TTC549 (cell line): ENCODE data around the gene TRAPPC14.

Experiments used
- FAIRE-seq: peaks from 2 replicates; lab custom pipeline; 2012; peaks lifted over from hg19 to GRCh38; lab: Jason Lieb, UNC

Gene TRAPPC14

DNA sequence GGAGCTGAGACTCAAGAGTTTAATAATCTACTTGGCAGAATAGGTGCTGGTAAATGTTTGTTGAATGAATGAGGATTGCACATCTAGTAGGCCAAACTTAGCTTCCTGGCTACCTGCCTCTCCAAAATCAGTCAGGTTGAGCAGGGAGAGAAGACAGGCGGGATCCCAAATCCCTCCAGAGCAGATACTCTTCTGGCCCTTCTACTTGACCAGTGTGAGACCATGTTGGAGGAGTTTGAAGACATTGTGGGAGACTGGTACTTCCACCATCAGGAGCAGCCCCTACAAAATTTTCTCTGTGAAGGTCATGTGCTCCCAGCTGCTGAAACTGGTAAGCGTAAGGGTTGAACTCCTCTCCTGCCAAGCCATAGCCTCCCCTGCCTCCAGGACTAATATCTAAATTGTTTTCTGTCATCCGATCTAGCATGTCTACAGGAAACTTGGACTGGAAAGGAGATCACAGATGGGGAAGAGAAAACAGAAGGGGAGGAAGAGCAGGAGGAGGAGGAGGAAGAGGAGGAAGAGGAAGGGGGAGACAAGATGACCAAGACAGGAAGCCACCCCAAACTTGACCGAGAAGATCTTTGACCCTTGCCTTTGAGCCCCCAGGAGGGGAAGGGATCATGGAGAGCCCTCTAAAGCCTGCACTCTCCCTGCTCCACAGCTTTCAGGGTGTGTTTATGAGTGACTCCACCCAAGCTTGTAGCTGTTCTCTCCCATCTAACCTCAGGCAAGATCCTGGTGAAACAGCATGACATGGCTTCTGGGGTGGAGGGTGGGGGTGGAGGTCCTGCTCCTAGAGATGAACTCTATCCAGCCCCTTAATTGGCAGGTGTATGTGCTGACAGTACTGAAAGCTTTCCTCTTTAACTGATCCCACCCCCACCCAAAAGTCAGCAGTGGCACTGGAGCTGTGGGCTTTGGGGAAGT, 34.0 kb downstream of the TRAPPC14 start:
- FAIRE-seq = no peak

DNA sequence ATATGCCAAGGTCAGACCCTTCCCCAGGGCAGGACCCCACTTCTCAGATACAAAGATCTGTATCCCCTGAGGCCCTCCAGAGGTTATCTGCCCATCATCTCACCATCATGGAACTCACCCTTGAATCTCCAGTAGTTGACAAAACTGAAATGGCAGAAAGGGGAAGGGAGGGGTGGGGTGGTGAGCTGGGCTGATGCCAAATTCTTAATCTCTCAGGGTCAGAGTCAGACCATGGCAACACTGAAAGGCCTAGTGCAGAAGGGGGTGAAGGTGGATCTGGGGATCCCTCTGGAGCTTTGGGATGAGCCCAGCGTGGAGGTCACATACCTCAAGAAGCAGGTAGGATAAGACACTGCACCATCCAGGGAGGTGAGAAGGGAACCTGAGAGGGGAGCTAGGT, 36.0 kb downstream of the TRAPPC14 start:
- no peak for FAIRE-seq

- no peak for FAIRE-seq
Measured at GRCh38 chr7:100122067-100122466, 36.5 kb downstream of the TRAPPC14 start.

DNA sequence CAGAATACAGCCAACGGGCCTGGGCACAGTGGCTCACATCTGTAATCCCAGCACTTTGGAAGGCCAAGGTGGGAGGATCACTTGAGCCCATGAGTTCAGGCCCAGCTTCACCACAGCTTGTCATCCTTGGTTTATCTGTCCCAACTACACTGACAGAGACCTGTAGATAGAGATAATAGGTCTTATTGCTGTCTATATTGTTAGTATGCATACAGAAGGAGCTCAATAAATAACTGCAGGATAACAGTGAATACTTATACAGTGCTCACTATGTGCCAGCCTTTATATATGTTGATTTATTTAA, 37.8 kb downstream of the TRAPPC14 start:
- no peak for FAIRE-seq

- no peak for FAIRE-seq
Measured at GRCh38 chr7:100119970-100120732, 38.4 kb downstream of the TRAPPC14 start.

- FAIRE-seq = no peak
Measured at GRCh38 chr7:100119072-100119969, 39.2 kb downstream of the TRAPPC14 start, which contains the start of the genes CNPY4 and TAF6. CNPY4 (plus strand) TSS chr7:100119634; CDS start chr7:100119745, 111 bp downstream. TAF6 (minus strand) TSS chr7:100119358; CDS start chr7:100114209, 5,149 bp downstream.

DNA sequence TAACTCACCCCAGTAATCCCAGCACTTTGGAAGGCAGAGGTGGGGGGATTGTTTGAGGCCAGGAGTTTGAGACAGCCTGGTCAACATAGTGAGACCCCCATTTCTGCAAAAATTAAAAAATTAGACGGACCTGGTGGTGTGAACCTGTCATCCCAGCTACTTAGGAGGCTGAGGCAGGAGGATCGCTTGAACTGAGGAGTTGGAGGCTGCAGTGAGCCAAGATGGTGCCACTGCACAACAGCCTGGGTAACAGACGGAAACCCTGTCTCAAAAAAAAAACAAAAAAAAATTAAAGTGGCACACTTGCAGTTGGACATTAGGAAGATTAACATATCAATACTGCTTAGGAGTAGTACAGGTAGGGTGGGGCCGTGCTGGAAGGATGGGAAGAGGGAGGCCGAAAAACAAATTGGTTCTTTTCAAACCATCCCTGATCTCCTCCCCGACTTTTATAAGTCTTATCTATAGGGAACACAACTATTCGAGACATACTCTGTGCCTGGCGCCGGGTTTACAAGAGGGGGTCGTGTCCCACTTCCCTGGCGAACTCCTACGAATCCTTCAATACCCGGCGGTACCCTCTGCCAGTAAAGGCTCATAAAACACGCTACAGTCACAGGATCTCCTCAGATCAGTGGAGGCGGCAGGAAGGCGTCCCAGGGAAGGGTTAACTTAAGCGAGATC, 40.0 kb downstream of the TRAPPC14 start:
- FAIRE-seq = no peak

GRCh38 chr7:100115026-100115425, 43.5 kb downstream of the TRAPPC14 start:
- no peak for FAIRE-seq

GRCh38 chr7:100111914-100112313, 46.6 kb downstream of the TRAPPC14 start:
- FAIRE-seq = no peak

- FAIRE-seq = no peak
Measured at GRCh38 chr7:100111156-100111555, 47.4 kb downstream of the TRAPPC14 start.

DNA sequence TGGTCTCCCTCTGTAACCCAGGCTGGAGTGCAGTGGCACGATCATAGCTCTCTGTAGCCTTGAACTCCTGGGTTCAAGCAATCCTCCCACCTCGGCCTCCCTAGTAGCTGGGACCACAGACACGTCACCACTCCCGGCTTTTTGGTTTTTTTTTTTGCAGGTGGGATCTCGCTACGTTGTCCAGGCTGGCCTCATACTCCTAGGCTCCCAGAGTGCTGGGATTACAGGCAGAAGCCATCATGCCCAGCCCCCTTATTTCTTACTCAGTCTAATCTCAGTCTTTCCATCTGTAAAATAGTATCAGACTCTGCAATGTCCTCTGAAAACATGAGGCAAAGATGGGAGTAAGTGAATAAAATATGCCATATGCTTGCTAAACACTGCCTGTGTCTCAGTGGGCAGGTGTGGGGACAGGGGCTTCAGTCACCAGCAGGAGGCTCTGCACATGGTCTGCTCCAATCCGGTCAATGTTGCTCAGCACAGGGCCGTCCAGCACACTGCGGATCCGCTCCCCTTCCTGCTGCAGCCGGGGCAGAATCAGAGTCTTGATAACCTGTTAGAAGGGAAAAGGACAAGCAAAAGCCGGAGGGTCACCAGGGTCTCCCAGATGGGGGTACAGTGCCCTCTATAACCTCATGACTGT, 48.9 kb downstream of the TRAPPC14 start:
- FAIRE-seq = no peak

- FAIRE-seq = no peak
Measured at GRCh38 chr7:100107890-100108289, 50.6 kb downstream of the TRAPPC14 start.

DNA sequence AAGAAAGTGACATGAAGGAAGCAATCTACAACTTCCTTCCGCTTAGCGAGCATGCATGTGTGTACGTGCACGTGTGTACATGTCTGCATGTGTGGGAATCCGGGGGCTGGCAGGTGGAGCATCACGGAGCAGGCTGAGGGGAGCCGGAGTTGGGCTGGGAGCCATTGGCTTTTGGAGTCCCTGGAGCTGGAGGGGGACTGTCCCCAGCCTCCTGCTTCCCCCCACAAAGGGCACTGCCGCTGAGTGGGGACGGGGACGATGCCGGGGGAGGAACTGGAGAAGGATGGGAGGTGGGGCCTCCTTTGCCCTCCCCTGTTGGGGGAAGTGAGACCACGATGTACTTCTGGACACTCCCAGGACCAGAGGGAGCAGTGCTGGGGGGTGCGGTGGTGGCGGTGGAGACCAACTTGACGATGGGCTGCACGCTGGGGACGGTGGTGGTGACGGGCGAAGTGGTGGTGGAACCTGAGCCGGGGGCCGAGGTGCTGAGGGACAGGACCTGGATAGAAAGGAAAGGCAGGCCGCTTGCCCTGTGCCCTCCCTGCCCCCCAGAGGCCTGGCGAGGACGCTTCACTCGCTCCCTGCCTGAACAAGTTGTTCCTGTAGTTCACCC, 51.3 kb downstream of the TRAPPC14 start:
- no peak for FAIRE-seq

GRCh38 chr7:100106633-100107032, 51.9 kb downstream of the TRAPPC14 start:
- FAIRE-seq = no peak

DNA sequence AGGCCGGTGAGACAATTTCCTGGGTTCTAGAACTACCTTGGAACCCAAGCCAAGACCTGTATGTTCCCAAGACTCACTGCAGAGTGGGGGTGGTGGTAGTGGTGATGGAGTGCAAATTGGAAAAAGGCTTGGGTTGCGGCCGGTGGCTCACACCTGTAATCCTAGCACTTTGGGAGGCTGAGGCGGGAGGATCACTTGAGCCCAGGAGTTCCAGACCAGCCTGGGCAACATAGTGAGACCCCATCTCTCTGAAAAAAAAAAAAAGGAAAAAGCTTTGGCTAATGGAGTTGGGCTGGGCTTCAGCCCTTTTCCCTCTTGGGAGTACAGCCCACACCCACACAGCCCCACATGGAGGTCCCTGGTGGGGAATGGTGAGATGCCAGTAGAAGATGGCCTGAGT, 53.0 kb downstream of the TRAPPC14 start:
- FAIRE-seq = no peak
